Mesenchymal stem cell (in vitro differentiated cells and primary cell): ENCODE data around the gene CRELD2.

ENCODE experiments used
- DNase-seq: peaks from one replicate; pipeline ENCODE4 v3.0.0-alpha.2; 2013
- H2AFZ ChIP-seq: one replicate; pipeline ENCODE4 v1.6.1; 2013; ENCODE audit warnings: low read depth, mild to moderate bottlenecking, control low read depth, inconsistent platforms, low read length, moderate library complexity
- H2AK5ac ChIP-seq: 2 replicates; pipeline ENCODE4 v1.6.1; 2013; ENCODE audit warnings: low read length, moderate library complexity, mild to moderate bottlenecking, inconsistent platforms; ENCODE audit not compliant: severe bottlenecking
- H2BK120ac ChIP-seq: one replicate; pipeline ENCODE4 v1.6.1; 2013; ENCODE audit warnings: low read depth, mild to moderate bottlenecking, inconsistent platforms, low read length, moderate library complexity
- H2BK12ac ChIP-seq, 2 experiments: one replicate each; pipeline ENCODE4 v1.6.1; 2013; ENCODE audit warnings: inconsistent platforms in 2 of 2, low read length in 2 of 2, mild to moderate bottlenecking in 2 of 2, moderate library complexity in 2 of 2, control low read depth in 1 of 2
- H2BK15ac ChIP-seq: one replicate; pipeline ENCODE4 v1.6.1; 2013; ENCODE audit warnings: mild to moderate bottlenecking, low read depth, inconsistent platforms; ENCODE audit not compliant: poor library complexity, severe bottlenecking
- H2BK5ac ChIP-seq: 2 replicates; pipeline ENCODE4 v1.6.1; 2013; ENCODE audit warnings: low read depth, mild to moderate bottlenecking, low read length, control low read depth, inconsistent platforms; ENCODE audit not compliant: poor library complexity, severe bottlenecking
- H3K14ac ChIP-seq, 2 experiments: one replicate each; pipeline ENCODE4 v1.6.1; 2013; ENCODE audit warnings: inconsistent platforms in 2 of 2, low read length in 2 of 2, control low read depth in 1 of 2, mild to moderate bottlenecking in 1 of 2, moderate library complexity in 1 of 2
- H3K18ac ChIP-seq, 2 experiments: one replicate each; pipeline ENCODE4 v1.6.1; 2013; ENCODE audit warnings: inconsistent platforms in 2 of 2, low read length in 2 of 2, control low read depth in 1 of 2, low read depth in 1 of 2, mild to moderate bottlenecking in 1 of 2
- H3K23ac ChIP-seq, 2 experiments: one replicate each; pipeline ENCODE4 v1.6.1; 2013; ENCODE audit warnings: inconsistent platforms in 2 of 2, low read length in 2 of 2, mild to moderate bottlenecking in 2 of 2, moderate library complexity in 2 of 2, control low read depth in 1 of 2
- H3K27ac ChIP-seq: 2 replicates; pipeline ENCODE4 v1.5.1; 2013; ENCODE audit warnings: mild to moderate bottlenecking, moderate library complexity, low read length, control low read depth, inconsistent platforms; ENCODE audit not compliant: poor library complexity, severe bottlenecking
- H3K27me3 ChIP-seq, 2 experiments: 2 replicates each; pipeline versions ENCODE4 v1.6.1 to v1.7.0; 2013; ENCODE audit warnings: low read length in 2 of 2, mild to moderate bottlenecking in 2 of 2, moderate library complexity in 2 of 2, control low read depth in 1 of 2, inconsistent platforms in 1 of 2; ENCODE audit not compliant: control insufficient read depth in 1 of 2, insufficient read depth in 1 of 2
- H3K36me3 ChIP-seq, 2 experiments: 2 replicates each; pipeline versions ENCODE4 v1.6.1 to v1.7.0; 2013; ENCODE audit warnings: low read length in 2 of 2, control low read depth in 1 of 2, inconsistent platforms in 1 of 2, low read depth in 1 of 2, mild to moderate bottlenecking in 1 of 2; ENCODE audit not compliant: insufficient read depth in 2 of 2, control insufficient read depth in 1 of 2
- H3K4ac ChIP-seq, 2 experiments: one replicate each; pipeline ENCODE4 v1.6.1; 2013; ENCODE audit warnings: inconsistent platforms in 2 of 2, low read length in 2 of 2, mild to moderate bottlenecking in 2 of 2, moderate library complexity in 2 of 2, control low read depth in 1 of 2, low read depth in 1 of 2
- H3K4me1 ChIP-seq: 2 replicates; pipeline ENCODE4 v1.6.1; 2013; ENCODE audit warnings: low read depth, low read length, control low read depth; ENCODE audit not compliant: control insufficient read depth, insufficient read depth
- H3K4me2 ChIP-seq: 2 replicates; pipeline ENCODE4 v1.6.1; 2013; ENCODE audit warnings: low read length, mild to moderate bottlenecking, inconsistent platforms; ENCODE audit not compliant: poor library complexity, severe bottlenecking
- H3K4me3 ChIP-seq, 2 experiments: 2 replicates each; pipeline versions ENCODE4 v1.5.1 to v1.7.0; 2013; ENCODE audit warnings: low read length in 2 of 2, mild to moderate bottlenecking in 2 of 2, control low read depth in 1 of 2, low read depth in 1 of 2; ENCODE audit not compliant: insufficient read depth in 1 of 2
- H3K79me1 ChIP-seq: replicated peaks from 2 replicates; pipeline ENCODE4 v1.6.1; 2013; ENCODE audit warnings: mild to moderate bottlenecking, control low read depth, low read length, inconsistent platforms; ENCODE audit not compliant: poor library complexity, severe bottlenecking
- H3K9ac ChIP-seq: 2 replicates; pipeline ENCODE4 v1.7.0; 2013; ENCODE audit warnings: mild to moderate bottlenecking, low read length, moderate library complexity
- H3K9me3 ChIP-seq: 2 replicates; pipeline ENCODE4 v1.7.0; 2013; ENCODE audit warnings: mild to moderate bottlenecking, low read length; ENCODE audit not compliant: control insufficient read depth
- H4K8ac ChIP-seq: one replicate; pipeline ENCODE4 v1.6.1; 2013; ENCODE audit warnings: inconsistent platforms, mild to moderate bottlenecking, low read length, moderate library complexity
- H4K91ac ChIP-seq: one replicate; pipeline ENCODE4 v1.6.1; 2013; ENCODE audit warnings: mild to moderate bottlenecking, low read length, inconsistent platforms
- WGBS: methylation state at CpG from one replicate; pipeline ENCODE4 v1.1.7; 2013; ENCODE audit warnings: mixed read lengths; 5-methylcytosine and 5-hydroxymethylcytosine counted together

CRELD2 gene

GRCh38 chr22:49958931-49959781 lies 40.7 kb downstream of the CRELD2 start:
- no peaks in the 10 kb centered on the region for H3K27me3 ChIP-seq
- 85% methylated on average over 29 of the region's 29 CpGs for WGBS
- H3K14ac ChIP-seq, result no peak overlapping the region
- H3K23ac ChIP-seq, result no peak overlapping the region
- peak overlapping the region; percentile 89 for H4K91ac ChIP-seq
- H4K8ac ChIP-seq, result peak overlapping the region; percentile 94
- DNase-seq, result no peak
- H3K4me1 ChIP-seq, result peaks cover 48% of the 10 kb centered on the region
- H2BK15ac ChIP-seq, result no peak overlapping the region
- peak overlapping the region in 1 of 2 experiments; percentile 82 for H3K4me3 ChIP-seq
- peak overlapping the region; percentile 97 for H3K4me2 ChIP-seq
- no peak overlapping the region for H3K27ac ChIP-seq
- H2BK5ac ChIP-seq, result no peak overlapping the region
- H2BK12ac ChIP-seq, result peak overlapping the region; percentile 82 to 91
- H2BK120ac ChIP-seq, result no peak overlapping the region
- H2AFZ ChIP-seq, result no peak overlapping the region
- peak overlapping the region; percentile 88 for H2AK5ac ChIP-seq
- H3K9me3 ChIP-seq, result no peaks in the 10 kb centered on the region
- peaks cover 12% of the 10 kb centered on the region for H3K79me1 ChIP-seq
- H3K36me3 ChIP-seq, result peaks cover 14 to 23% of the 10 kb centered on the region in 2 experiments
- peak overlapping the region; percentile 77 for H3K9ac ChIP-seq
- peak overlapping the region; percentile 86 to 98 for H3K18ac ChIP-seq
- peak overlapping the region; percentile 80 to 92 for H3K4ac ChIP-seq

GRCh38 chr22:49959782-49960158 lies 41.3 kb downstream of the CRELD2 start:
- peak overlapping the region; percentile 97 for H3K4me2 ChIP-seq
- H3K4ac ChIP-seq, result peak overlapping the region; percentile 85 to 92
- peak overlapping the region; percentile 86 to 98 for H3K18ac ChIP-seq
- H3K4me3 ChIP-seq, result peak overlapping the region; percentile 79 to 82
- peaks cover 48% of the 10 kb centered on the region for H3K4me1 ChIP-seq
- H2BK15ac ChIP-seq, result peak overlapping the region; percentile 57
- H2AK5ac ChIP-seq, result peak overlapping the region; percentile 88
- DNase-seq, result no peak
- peak overlapping the region; percentile 77 for H3K9ac ChIP-seq
- peak overlapping the region; percentile 89 for H4K91ac ChIP-seq
- H3K79me1 ChIP-seq, result peaks cover 17% of the 10 kb centered on the region
- 31% methylated on average over 9 of the region's 21 CpGs for WGBS
- peak overlapping the region; percentile 82 for H2BK120ac ChIP-seq
- peak overlapping the region; percentile 94 for H4K8ac ChIP-seq
- peak overlapping the region in 1 of 2 experiments; percentile 68 for H3K14ac ChIP-seq
- H3K36me3 ChIP-seq, result peaks cover 19 to 29% of the 10 kb centered on the region in 2 experiments
- peak overlapping the region; percentile 82 to 86 for H2BK12ac ChIP-seq
- no peaks in the 10 kb centered on the region for H3K9me3 ChIP-seq
- H3K27me3 ChIP-seq, result no peaks in the 10 kb centered on the region
- peak overlapping the region in 1 of 2 experiments; percentile 3 for H3K23ac ChIP-seq
- no peak overlapping the region for H3K27ac ChIP-seq
- peak overlapping the region; percentile 5 for H2BK5ac ChIP-seq
- H2AFZ ChIP-seq, result peak overlapping the region; percentile 84

GRCh38 chr22:49960159-49961004 lies 41.9 kb downstream of the CRELD2 start, which contains the start of gene PIM3:
PIM3 (plus strand) TSS chr22:49960772; CDS start chr22:49960948, 176 bp downstream.
- H4K8ac ChIP-seq, result peak within 1 kb of the TSS; percentile 94
- peak within 1 kb of the TSS; percentile 91 for H2BK5ac ChIP-seq
- peak within 1 kb of the TSS; percentile 88 for H3K9ac ChIP-seq
- 0% methylated on average over 56 of the region's 137 CpGs for WGBS
- H2BK12ac ChIP-seq, result peak within 1 kb of the TSS; percentile 86 to 88
- H3K36me3 ChIP-seq, result peaks cover 19 to 35% of the 10 kb centered on the region in 2 experiments
- no peak within 1 kb of the TSS for H3K27ac ChIP-seq
- H2BK15ac ChIP-seq, result peak within 1 kb of the TSS; percentile 94
- peak within 1 kb of the TSS in 1 of 2 experiments; percentile 84 for H3K23ac ChIP-seq
- peak within 1 kb of the TSS in 1 of 2 experiments; percentile 94 for H3K14ac ChIP-seq
- peak within 1 kb of the TSS; percentile 88 for H2AK5ac ChIP-seq
- DNase-seq, result peak; percentile 95
- H3K9me3 ChIP-seq, result no peaks in the 10 kb centered on the region
- H3K4me1 ChIP-seq, result peaks cover 48% of the 10 kb centered on the region
- peak within 1 kb of the TSS; percentile 97 to 98 for H3K18ac ChIP-seq
- H2AFZ ChIP-seq, result peak within 1 kb of the TSS; percentile 84
- peak within 1 kb of the TSS; percentile 90 for H4K91ac ChIP-seq
- H3K4ac ChIP-seq, result peak within 1 kb of the TSS; percentile 85 to 92
- peak within 1 kb of the TSS; percentile 97 for H3K4me2 ChIP-seq
- peak within 1 kb of the TSS; percentile 79 to 91 for H3K4me3 ChIP-seq
- H2BK120ac ChIP-seq, result peak within 1 kb of the TSS; percentile 94
- peaks cover 18% of the 10 kb centered on the region for H3K79me1 ChIP-seq
- H3K27me3 ChIP-seq, result no peaks in the 10 kb centered on the region
